HG03565 (cell line): ENCODE results near the gene CHCHD10.

ENCODE experiments used
- ATAC-seq: cut with Tn5 transposase; IDR thresholded peaks from one replicate; pipeline ENCODE4 v1.9.1; 2021; ENCODE audit warnings: mild to moderate bottlenecking, moderate library complexity; ENCODE audit not compliant: unreplicated experiment

CHCHD10 gene

GRCh38 chr22:23787910-23788309 lies 20.1 kb upstream of the CHCHD10 start:
- ATAC-seq, result no peak

DNA sequence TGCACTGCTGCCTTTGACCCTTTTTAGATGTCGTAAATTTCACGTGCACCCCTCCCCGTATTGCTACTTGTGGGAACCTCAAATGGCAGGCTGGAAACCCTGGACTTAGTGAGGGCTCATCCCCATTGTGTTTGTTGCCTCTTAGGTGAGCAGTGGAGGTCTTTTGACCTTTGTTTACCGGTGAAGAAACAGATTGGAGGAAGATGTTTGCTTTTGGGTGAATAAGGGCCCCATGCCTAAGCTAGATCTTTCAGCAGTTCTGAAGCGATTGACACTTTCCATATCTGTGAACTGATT lies 19.8 kb upstream of the CHCHD10 start:
- ATAC-seq, result peak; percentile 1

GRCh38 chr22:23786752-23787599 lies 19.2 kb upstream of the CHCHD10 start, which contains the start of gene SMARCB1:
TSS of gene SMARCB1 (plus strand) at chr22:23786966. CDS start at chr22:23787170, 204 bp downstream.
- peak; percentile 48 for ATAC-seq

- ATAC-seq, result peak; percentile 3
Observed at GRCh38 chr22:23786261-23786710, 18.5 kb upstream of the CHCHD10 start.

- no peak for ATAC-seq
Observed at GRCh38 chr22:23784215-23784732, 16.5 kb upstream of the CHCHD10 start.

GRCh38 chr22:23783265-23784150 lies 15.7 kb upstream of the CHCHD10 start:
- ATAC-seq, result no peak

- no peak for ATAC-seq
Observed at GRCh38 chr22:23782703-23783102, 14.9 kb upstream of the CHCHD10 start.

- ATAC-seq, result no peak
Observed at GRCh38 chr22:23782252-23782651, 14.5 kb upstream of the CHCHD10 start.

DNA sequence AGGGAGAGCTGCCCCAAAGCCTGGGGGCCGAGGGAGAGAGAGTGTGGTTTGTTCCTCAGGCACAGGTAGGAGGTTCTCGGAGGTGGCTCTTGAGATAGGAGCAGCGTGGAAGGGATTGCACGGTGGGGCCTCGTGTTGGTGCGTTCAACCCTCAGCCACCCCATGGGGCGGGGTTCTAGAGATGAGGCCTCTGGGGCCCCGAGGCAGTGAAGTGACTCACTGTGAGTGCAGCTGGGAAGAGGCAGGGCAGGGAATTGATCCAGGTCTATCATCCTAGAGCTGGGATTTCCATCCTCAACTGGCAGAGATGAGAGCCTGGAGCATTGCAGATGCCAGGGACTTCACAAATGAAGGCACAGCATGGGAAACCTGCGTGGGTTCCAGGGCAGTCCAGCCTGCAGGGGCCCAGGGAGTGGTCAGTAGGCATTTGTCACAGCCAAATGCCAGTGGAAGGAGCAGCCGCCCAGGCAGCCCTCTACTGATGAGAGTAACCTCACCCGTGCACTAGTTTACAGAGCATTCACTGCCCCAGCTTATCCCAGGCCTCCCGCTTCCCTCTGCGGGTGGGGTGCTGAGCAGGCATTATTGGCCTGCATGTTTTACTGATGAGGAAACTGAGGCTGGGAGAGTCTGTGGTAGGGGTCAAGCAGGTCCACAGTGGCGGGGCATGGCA lies 13.9 kb upstream of the CHCHD10 start:
- no peak for ATAC-seq

GRCh38 chr22:23781065-23781464 lies 13.3 kb upstream of the CHCHD10 start:
- no peak for ATAC-seq

DNA sequence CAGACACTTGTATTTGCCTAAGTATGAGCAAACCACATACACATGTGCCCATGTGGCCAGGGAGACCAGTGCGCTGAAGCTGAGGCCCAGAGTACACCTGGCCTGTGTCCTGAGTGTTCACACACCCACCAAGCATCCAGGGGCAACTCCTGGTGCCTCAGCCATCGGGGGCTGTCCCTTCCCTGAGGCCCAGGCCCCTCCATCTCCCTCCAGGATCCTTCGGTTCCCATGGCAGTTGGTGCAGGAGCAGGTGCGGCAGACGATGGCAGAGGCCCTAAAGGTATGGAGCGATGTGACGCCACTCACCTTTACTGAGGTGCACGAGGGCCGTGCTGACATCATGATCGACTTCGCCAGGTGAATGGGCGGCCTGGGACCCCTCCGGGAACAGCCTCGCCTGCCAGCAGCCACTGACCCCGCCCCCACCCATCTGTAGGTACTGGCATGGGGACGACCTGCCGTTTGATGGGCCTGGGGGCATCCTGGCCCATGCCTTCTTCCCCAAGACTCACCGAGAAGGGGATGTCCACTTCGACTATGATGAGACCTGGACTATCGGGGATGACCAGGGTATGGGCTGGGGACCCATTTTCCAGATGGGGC lies 12.5 kb upstream of the CHCHD10 start:
- no peak for ATAC-seq

DNA sequence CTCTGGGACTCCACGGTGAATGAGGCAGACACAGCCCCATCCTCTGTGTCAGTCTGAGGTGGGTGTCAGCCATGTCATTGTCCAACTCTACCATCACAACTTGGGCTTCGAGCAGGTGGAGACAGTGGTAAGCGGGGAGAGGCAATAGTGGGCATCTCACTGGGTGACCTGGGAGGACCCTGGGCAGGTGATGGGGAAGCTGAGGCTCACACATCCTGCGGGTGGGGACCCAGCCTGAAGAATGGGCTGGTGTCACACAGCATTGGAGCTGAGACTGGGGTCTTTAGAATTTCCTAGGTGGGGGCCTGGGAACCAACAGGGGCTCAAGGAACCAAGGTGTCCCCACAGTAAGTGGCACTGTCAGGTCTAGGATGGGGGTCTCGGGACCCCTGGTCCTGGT lies 12.0 kb upstream of the CHCHD10 start:
- ATAC-seq, result no peak

DNA sequence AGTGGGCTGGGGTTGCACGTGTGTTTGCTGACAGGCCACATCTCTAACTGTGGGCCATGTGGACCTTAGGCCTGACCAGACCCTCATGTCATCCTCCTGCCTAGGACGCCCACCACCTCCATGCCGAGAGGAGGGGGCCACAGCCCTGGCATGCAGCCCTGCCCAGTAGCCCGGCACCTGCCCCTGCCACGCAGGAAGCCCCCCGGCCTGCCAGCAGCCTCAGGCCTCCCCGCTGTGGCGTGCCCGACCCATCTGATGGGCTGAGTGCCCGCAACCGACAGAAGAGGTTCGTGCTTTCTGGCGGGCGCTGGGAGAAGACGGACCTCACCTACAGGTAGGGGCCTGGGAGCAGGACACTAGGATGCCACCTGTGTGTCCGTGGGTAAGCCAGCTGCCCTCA lies 11.3 kb upstream of the CHCHD10 start:
- no peak for ATAC-seq

DNA sequence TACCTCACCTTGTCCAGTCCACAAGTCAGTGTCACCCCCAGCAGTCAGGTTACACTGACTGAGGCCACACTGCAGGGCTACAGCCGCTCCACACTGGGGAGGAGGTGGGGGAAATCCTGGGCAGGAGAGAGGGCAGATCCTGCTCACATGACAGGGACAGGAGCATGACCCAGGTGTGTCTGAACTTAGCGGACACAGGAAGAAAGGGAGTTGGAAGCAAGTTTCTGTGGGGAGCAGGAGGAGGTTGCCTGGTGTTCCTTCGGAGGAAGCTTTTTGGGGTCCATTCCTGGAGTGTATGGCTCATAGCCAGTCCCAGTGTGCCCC lies 10.8 kb upstream of the CHCHD10 start:
- no peak for ATAC-seq

DNA sequence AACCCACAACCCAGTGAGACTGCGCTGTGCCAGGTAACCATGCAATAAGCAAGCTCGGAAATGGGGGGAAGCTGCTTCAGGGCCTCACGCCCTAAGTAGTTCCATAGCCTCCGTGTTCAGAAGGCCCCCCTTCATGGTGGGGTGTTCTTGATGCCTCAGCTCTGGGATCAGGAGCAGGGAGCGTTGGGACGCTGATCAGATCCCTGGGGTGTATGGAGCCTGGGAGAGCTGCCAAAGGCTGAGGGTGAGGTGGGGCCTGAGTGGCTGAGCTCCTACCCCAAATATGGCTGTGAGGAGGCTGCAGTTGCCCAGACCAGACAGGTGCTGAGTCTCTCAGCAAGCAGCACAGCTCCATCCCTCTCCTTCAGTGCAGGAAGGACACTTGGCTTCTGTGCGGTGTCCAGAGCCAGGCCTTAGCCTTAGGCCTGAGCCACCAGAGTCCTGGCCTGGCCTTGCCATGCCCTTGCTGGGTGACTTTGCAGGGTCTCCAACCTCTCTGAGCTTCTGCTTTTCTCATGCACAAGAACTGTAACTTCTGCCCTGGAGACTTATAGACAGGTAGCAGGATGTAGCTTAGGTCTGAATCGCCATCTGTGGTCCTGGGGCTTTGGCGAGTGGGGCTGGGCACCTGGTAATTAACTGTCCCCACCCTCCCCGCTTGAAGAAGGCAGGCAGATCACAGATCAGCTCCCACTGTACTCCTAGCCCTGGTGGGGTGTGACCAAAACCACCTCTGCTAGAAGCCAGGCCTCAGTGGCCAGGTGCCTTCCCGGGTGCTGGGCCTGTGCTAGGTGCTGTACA lies 10.2 kb upstream of the CHCHD10 start:
- ATAC-seq, result no peak

DNA sequence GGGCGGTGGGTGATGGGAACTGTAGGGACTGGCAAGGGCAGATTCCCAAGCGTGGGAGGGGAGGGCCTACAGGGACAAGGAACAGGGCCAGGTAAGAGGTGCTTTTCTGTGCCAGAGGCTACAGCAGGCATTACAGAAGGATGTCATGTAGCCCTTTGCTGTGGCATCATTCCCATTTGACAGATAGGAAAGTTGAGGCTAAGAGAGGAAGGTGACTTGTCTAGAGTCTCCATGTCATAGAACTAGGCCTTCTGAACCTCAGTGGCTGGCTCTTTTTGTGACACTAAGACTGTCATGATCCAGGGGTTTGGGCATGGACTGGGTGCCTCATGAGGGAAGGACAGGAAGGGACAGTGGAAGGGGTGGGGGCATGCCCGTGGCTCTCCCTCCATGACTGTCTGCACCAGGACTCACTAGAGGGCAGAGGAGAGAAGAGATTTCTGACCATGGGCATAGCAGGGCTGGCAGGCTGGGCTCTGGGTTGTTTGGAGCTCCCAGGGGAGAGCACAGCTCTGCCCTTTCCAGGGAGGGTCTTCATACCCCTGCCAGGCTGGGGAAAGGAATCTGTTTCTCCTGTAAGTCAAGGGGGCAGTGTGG lies 8.1 kb upstream of the CHCHD10 start:
- ATAC-seq, result no peak

GRCh38 chr22:23774922-23775436 lies 7.2 kb upstream of the CHCHD10 start:
- no peak for ATAC-seq

DNA sequence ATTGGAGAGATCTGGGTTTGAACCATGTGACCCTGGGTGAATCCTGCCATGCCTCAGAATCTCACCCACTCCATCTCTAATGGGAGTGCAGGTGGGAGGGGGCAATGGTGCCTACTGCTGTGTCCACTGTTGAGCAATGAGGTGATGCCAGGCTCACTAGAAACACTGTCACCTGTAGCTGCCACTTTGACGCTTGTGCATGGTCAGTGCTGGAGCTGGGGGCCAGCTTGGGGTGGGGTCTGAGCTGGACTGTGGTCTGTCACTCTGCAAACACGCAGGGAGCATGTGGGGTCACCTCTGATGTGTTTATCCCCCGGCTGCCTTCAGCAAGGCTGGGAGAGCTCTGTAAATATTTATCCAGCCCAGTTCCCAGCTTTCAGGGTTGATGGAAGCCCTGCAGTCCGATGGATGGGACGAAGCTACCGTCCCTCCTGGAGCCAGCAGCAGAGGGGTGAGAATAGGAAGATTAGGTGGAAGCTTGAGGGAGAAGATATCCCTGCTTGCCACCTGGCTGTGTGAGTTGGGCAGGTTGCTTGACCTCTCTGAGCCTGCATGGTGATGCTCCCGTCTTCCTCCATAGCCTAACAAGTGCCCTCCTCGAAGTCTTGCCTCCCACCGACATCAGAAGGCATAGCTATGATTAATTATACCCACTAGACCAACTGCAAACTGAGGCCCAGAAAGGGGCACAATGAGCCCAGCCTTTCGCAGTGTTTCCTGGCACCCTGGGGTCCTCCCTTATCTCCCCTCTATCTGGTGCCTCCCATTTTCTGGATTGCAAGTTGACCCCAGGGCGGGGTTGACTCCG lies 6.5 kb upstream of the CHCHD10 start:
- no peak for ATAC-seq
